B cell (primary cell): ENCODE results near the gene TARP.

Experiments
- ATAC-seq: fragments of 200-7000 bp; cut with Tn5 transposase; one replicate; pipeline ENCODE4 v1.10.0; 2021; ENCODE audit warnings: low read depth, mild to moderate bottlenecking, moderate number of reproducible peaks, moderate library complexity
- CTCF ChIA-PET: fragments of 350-600 bp; sonication (Branson Sonifier 250); formaldehyde crosslinking; loops from one replicate; lab custom pipeline; 2021; ENCODE audit warnings: antibody characterized with exemption, inconsistent platforms; lab: Charles Lee
- POLR2A ChIA-PET: fragments of 350-600 bp; sonication (Branson Sonifier 250); formaldehyde crosslinking; loops from one replicate; lab custom pipeline; 2021; ENCODE audit warnings: antibody characterized with exemption; lab: Charles Lee
- DNase-seq: peaks from one replicate; pipeline ENCODE4 v3.0.0; 2013
- H2AFZ ChIP-seq: 2 replicates; pipeline ENCODE4 v1.6.1; 2012; ENCODE audit warnings: mild to moderate bottlenecking, low read depth, low read length; ENCODE audit not compliant: insufficient read depth, poor library complexity, severe bottlenecking
- H3K27ac ChIP-seq, 2 donors: 1 replicate in 1 of 2; 2 replicates in 1 of 2; pipeline ENCODE4 v1.5.1; 2012 to 2013; ENCODE audit warnings: low read length in 2 of 2, mild to moderate bottlenecking in 2 of 2, moderate library complexity in 1 of 2
- H3K27me3 ChIP-seq, 4 experiments: fragments of 200-600 bp in 1 of 4; sonication (generic) in 1 of 4; replicated peaks in 1 of 4; 1 replicate in 2 of 4; 2 replicates in 2 of 4; pipeline versions ENCODE4 v1.6.1 to v1.7.0; 2013 to 2016; ENCODE audit warnings: low read length in 3 of 4, mild to moderate bottlenecking in 2 of 4, mixed read lengths in 1 of 4, moderate library complexity in 1 of 4; ENCODE audit not compliant: insufficient read depth in 4 of 4, control insufficient read depth in 3 of 4; ENCODE audit errors: control extremely low read depth in 1 of 4
- H3K36me3 ChIP-seq, 2 experiments: replicated peaks in 1 of 2; 1 replicate in 1 of 2; 2 replicates in 1 of 2; pipeline versions ENCODE4 v1.6.1 to v1.7.1; 2013; ENCODE audit warnings: low read length in 1 of 2; ENCODE audit not compliant: insufficient read depth in 2 of 2, control insufficient read depth in 1 of 2; ENCODE audit errors: control extremely low read depth in 1 of 2, extremely low read depth in 1 of 2
- H3K4me1 ChIP-seq, 2 donors: fragments of 200-600 bp in 1 of 2; sonication (generic) in 1 of 2; 1 replicate in 1 of 2; 2 replicates in 1 of 2; pipeline versions ENCODE4 v1.5.1 to v1.6.1; 2013 to 2017; ENCODE audit warnings: low read length in 2 of 2; ENCODE audit not compliant: control insufficient read depth in 2 of 2, insufficient read depth in 2 of 2
- H3K4me2 ChIP-seq: replicated peaks from 2 replicates; pipeline ENCODE3; 2012; ENCODE audit warnings: mild to moderate bottlenecking, low read depth, low read length; ENCODE audit not compliant: poor library complexity, severe bottlenecking
- H3K4me3 ChIP-seq, 5 experiments: fragments of 200-600 bp in 1 of 5; sonication (generic) in 1 of 5; 1 replicate in 3 of 5; 2 replicates in 2 of 5; pipeline versions ENCODE4 v1.5.1 to v1.7.0; 2011 to 2016; ENCODE audit warnings: low read length in 4 of 5, mild to moderate bottlenecking in 4 of 5, low read depth in 2 of 5, control low read depth in 1 of 5, moderate library complexity in 1 of 5; ENCODE audit not compliant: insufficient read depth in 1 of 5; ENCODE audit errors: control extremely low read depth in 1 of 5, extremely low read depth in 1 of 5
- H3K79me2 ChIP-seq: fragments of 200-600 bp; sonication (generic); one replicate; pipeline ENCODE4 v1.6.0; 2016; ENCODE audit warnings: low read length; ENCODE audit not compliant: control insufficient read depth, insufficient read depth
- H3K9ac ChIP-seq: fragments of 200-600 bp; sonication (generic); 2 replicates; pipeline ENCODE4 v1.6.1; 2017; ENCODE audit warnings: mild to moderate bottlenecking, low read length, moderate library complexity
- H3K9me3 ChIP-seq, 3 donors: one replicate each; pipeline versions ENCODE4 v1.6.1 to v1.7.1; 2013; ENCODE audit warnings: low read length in 2 of 3; ENCODE audit not compliant: control insufficient read depth in 2 of 3, insufficient read depth in 1 of 3; ENCODE audit errors: control extremely low read depth in 1 of 3
- H4K20me1 ChIP-seq: 2 replicates; pipeline ENCODE4 v1.6.0; 2012; ENCODE audit warnings: mild to moderate bottlenecking, low read length; ENCODE audit not compliant: insufficient read depth, control insufficient read depth, poor library complexity, severe bottlenecking
- H3K27ac Mint-ChIP-seq: one replicate; pipeline ENCODE4 v1.8.0; 2021; ENCODE audit warnings: mixed read lengths
- H3K27me3 Mint-ChIP-seq: one replicate; pipeline ENCODE4 v1.8.0; 2021; ENCODE audit warnings: mixed read lengths
- H3K4me1 Mint-ChIP-seq: one replicate; pipeline ENCODE4 v1.8.0; 2021; ENCODE audit warnings: mixed read lengths
- H3K4me3 Mint-ChIP-seq: one replicate; pipeline ENCODE4 v1.8.0; 2021; ENCODE audit warnings: mixed read lengths
- H3K9me3 Mint-ChIP-seq: one replicate; pipeline ENCODE4 v1.8.0; 2022; ENCODE audit warnings: mixed read lengths; ENCODE audit not compliant: insufficient read depth
- CTCF ChIP-seq: fragments of 200-600 bp; IDR thresholded peaks from one replicate; pipeline ENCODE4 v1.8.0; 2022; ENCODE audit warnings: antibody characterized with exemption, mild to moderate bottlenecking
- EZH2 ChIP-seq: IDR thresholded peaks from 2 replicates; pipeline ENCODE4 v1.6.1; 2012; ENCODE audit warnings: borderline replicate concordance, low read depth, mild to moderate bottlenecking, moderate library complexity, low read length; ENCODE audit not compliant: insufficient read depth, poor library complexity, severe bottlenecking
- WGBS: methylation state at CpG from one replicate; pipeline ENCODE4 v1.1.5; 2013; ENCODE audit warnings: missing lambda C conversion rate; ENCODE audit not compliant: insufficient coverage; 5-methylcytosine and 5-hydroxymethylcytosine counted together
- intact Hi-C: fragments of 100-400 bp; cut with micrococcal nuclease; formaldehyde crosslinking; loops from one replicate; pipeline ENCODE4 v1.10.0; 2022

Gene TARP

GRCh38 chr7:38294926-38295325, 21.5 kb upstream of the TARP start:
- H3K4me2 ChIP-seq: no peak overlapping the region
- H2AFZ ChIP-seq: no peak overlapping the region
- H3K79me2 ChIP-seq: no peaks in the 10 kb centered on the region
- no peak for ATAC-seq
- no peak overlapping the region for H3K4me3 ChIP-seq
- no peaks in the 10 kb centered on the region for H4K20me1 ChIP-seq
- WGBS: no CpG with 5 or more reads among the region's 2 CpGs
- H3K4me1 ChIP-seq: peaks cover 3 to 7% of the 10 kb centered on the region in 2 donors
- CTCF ChIA-PET: no interaction called here
- H3K27me3 ChIP-seq: no peaks in the 10 kb centered on the region
- peaks cover 8% of the 10 kb centered on the region for H3K4me1 Mint-ChIP-seq
- peaks cover under 1% of the 10 kb centered on the region for H3K27me3 Mint-ChIP-seq
- intact Hi-C loops: no loop called here
- TF ChIP-seq CTCF (no peak), EZH2 (no peak)
- no peaks in the 10 kb centered on the region for H3K9me3 Mint-ChIP-seq
- POLR2A ChIA-PET: no interaction called here
- peaks cover 0 to 3% (median 0%) of the 10 kb centered on the region in 3 donors for H3K9me3 ChIP-seq
- H3K36me3 ChIP-seq: no peaks in the 10 kb centered on the region
- no peak overlapping the region for H3K27ac ChIP-seq
- no peak for DNase-seq
- no peak overlapping the region for H3K4me3 Mint-ChIP-seq
- no peak overlapping the region for H3K9ac ChIP-seq
- H3K27ac Mint-ChIP-seq: no peak overlapping the region

GRCh38 chr7:38292442-38292841, 19.0 kb upstream of the TARP start:
- no peaks in the 10 kb centered on the region for H3K36me3 ChIP-seq
- Mint-ChIP-seq H3K27me3 (peaks cover 7% of the 10 kb centered on the region), H3K9me3 (no peaks in the 10 kb centered on the region), H3K27ac (no peak overlapping the region), H3K4me3 (no peak overlapping the region), H3K4me1 (peaks cover 8% of the 10 kb centered on the region)
- peaks cover 3 to 7% of the 10 kb centered on the region in 2 donors for H3K4me1 ChIP-seq
- no peaks in the 10 kb centered on the region for H3K27me3 ChIP-seq
- H4K20me1 ChIP-seq: no peaks in the 10 kb centered on the region
- WGBS: no CpG with 5 or more reads among the region's 3 CpGs
- H2AFZ ChIP-seq: no peak overlapping the region
- ChIA-PET CTCF (no interaction called here), POLR2A (no interaction called here)
- H3K4me3 ChIP-seq: no peak overlapping the region
- intact Hi-C loops: no loop called here
- no peak overlapping the region for H3K9ac ChIP-seq
- no peaks in the 10 kb centered on the region for H3K79me2 ChIP-seq
- no peak overlapping the region for H3K27ac ChIP-seq
- no peak for TF ChIP-seq CTCF
- no peak for TF ChIP-seq EZH2
- peaks cover 0 to 3% (median 0%) of the 10 kb centered on the region in 3 donors for H3K9me3 ChIP-seq
- no peak overlapping the region for H3K4me2 ChIP-seq
- DNase-seq: no peak
- ATAC-seq: no peak
